T-helper 17 cell (primary cell): ENCODE results near the gene CEP135. TPM values are rescaled to one million over a fixed set of nuclear protein-coding genes. Genes with fewer than 3 reads are reported as not detected.
"Not testable (repeated sequence)": the region's sequence is repeated elsewhere in the genome, so short reads cannot be mapped to it uniquely, and the experiment has no call there.

Experiments
- ATAC-seq: fragments of 150-1000 bp; cut with Tn5 transposase; 2 replicates; pipeline ENCODE4 v1.10.0; 2021; ENCODE audit warnings: mild to moderate bottlenecking, moderate library complexity
- DNase-seq, 3 donors: peaks; one replicate each; pipeline versions ENCODE4 v3.0.0 to v3.0.0-alpha.2; 2020 to 2021
- H3K9me3 ChIP-seq: one replicate; pipeline ENCODE4 v1.7.0; 2013; ENCODE audit warnings: low read length, mild to moderate bottlenecking; ENCODE audit not compliant: control insufficient read depth, poor library complexity, severe bottlenecking
- H3K27ac Mint-ChIP-seq: one replicate; pipeline ENCODE4 v1.8.0; 2022; ENCODE audit warnings: mild to moderate bottlenecking, moderate library complexity, mixed read lengths
- H3K27me3 Mint-ChIP-seq: one replicate; pipeline ENCODE4 v1.8.0; 2022; ENCODE audit warnings: mixed read lengths
- H3K36me3 Mint-ChIP-seq: one replicate; pipeline ENCODE4 v1.8.0; 2022; ENCODE audit warnings: low read depth, mixed read lengths
- H3K4me1 Mint-ChIP-seq: one replicate; pipeline ENCODE4 v1.8.0; 2022; ENCODE audit warnings: mild to moderate bottlenecking, mixed read lengths
- H3K4me3 Mint-ChIP-seq: one replicate; pipeline ENCODE4 v1.8.0; 2022; ENCODE audit warnings: mild to moderate bottlenecking, moderate library complexity, mixed read lengths
- total RNA-seq, 4 donors: library from RNA in 2 of 4; stranded (reverse) in 2 of 4; gene quantifications; one replicate each; pipeline ENCODE4 v1.2.3 and lab custom pipeline; 2022 to 2026

The CEP135 gene
- total RNA-seq, 2 donors from 2014 or later = 21.5 to 28.3 TPM

DNA sequence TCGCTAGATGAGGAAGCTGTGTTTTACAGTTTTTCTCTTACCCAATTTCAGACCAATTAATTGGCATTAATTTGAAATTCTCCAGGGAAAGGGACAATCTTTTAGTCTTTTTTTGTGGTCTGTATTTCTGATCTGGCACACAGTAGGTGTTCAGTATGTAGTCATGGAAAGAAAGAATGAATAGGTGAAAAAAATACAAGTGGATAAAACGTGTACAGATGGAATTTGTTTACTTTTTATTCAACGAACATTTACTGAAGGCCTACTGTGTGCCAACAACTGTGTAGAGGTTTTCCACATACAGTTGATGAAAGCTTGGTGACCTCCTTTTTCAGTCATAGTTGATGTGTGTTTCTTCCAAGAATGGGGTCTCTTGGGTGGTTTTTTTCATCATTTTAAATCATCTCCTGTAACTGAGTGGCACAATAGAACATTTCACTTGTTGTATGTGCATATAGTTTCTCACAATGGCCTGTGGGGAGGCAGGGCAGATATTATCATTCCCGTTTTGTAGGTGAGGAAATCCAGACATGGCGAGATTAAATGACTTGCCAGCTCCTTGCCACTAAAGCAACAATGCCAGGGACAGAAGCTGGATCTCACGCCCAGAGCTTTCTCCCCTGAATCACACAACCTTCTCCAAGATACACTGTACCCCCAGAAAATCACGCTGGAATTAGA lies 102.4 kb downstream of the CEP135 start:
- no peak overlapping the region for H3K4me3 Mint-ChIP-seq
- no peaks in the 10 kb centered on the region for H3K9me3 ChIP-seq
- peaks cover 12% of the 10 kb centered on the region for H3K4me1 Mint-ChIP-seq
- no peak overlapping the region for H3K27ac Mint-ChIP-seq
- no peaks in the 10 kb centered on the region for H3K36me3 Mint-ChIP-seq
- DNase-seq (no peak), ATAC-seq (no peak)
- peaks cover 60% of the 10 kb centered on the region for H3K27me3 Mint-ChIP-seq

DNA sequence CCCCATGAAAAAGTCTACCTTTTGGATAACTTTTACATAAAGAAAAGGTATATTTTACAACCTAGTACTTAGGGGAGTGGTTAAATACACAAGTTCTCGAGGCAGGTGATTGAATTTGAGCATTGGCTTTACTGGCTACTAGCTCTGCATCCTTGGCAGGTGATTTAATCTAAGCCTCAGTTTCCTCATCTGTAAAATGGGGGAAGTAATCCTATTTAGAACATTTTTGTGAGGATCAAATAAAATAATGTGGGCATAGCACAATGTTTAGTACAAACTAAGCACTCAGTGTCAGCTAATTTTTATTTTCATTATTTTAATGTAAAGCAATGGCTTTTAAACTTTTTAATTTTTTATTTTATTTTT lies 102.9 kb downstream of the CEP135 start:
- Mint-ChIP-seq H3K27me3 (peaks cover 63% of the 10 kb centered on the region), H3K4me1 (peaks cover 12% of the 10 kb centered on the region), H3K36me3 (no peaks in the 10 kb centered on the region), H3K27ac (no peak overlapping the region), H3K4me3 (no peak overlapping the region)
- ATAC-seq (no peak), DNase-seq (no peak)
- no peaks in the 10 kb centered on the region for H3K9me3 ChIP-seq

GRCh38 chr4:56052481-56052880 lies 103.7 kb downstream of the CEP135 start:
- no peaks in the 10 kb centered on the region for H3K9me3 ChIP-seq
- H3K27ac Mint-ChIP-seq = no peak overlapping the region
- H3K4me1 Mint-ChIP-seq = peaks cover 12% of the 10 kb centered on the region
- DNase-seq (no peak), ATAC-seq (no peak)
- no peak overlapping the region for H3K4me3 Mint-ChIP-seq
- peaks cover 61% of the 10 kb centered on the region for H3K27me3 Mint-ChIP-seq
- no peaks in the 10 kb centered on the region for H3K36me3 Mint-ChIP-seq

- H3K9me3 ChIP-seq = no peaks in the 10 kb centered on the region
- Mint-ChIP-seq H3K27ac (no peak overlapping the region), H3K36me3 (no peaks in the 10 kb centered on the region), H3K4me3 (no peak overlapping the region), H3K27me3 (peaks cover 60% of the 10 kb centered on the region), H3K4me1 (peaks cover 12% of the 10 kb centered on the region)
- DNase-seq (no peak), ATAC-seq (no peak)
Measured at GRCh38 chr4:56052966-56053365, 104.2 kb downstream of the CEP135 start.

GRCh38 chr4:56055027-56055977 lies 106.6 kb downstream of the CEP135 start:
- Mint-ChIP-seq H3K27ac (no peak overlapping the region), H3K27me3 (peaks cover 63% of the 10 kb centered on the region), H3K4me1 (peaks cover 3% of the 10 kb centered on the region), H3K4me3 (no peak overlapping the region), H3K36me3 (no peaks in the 10 kb centered on the region)
- no peaks in the 10 kb centered on the region for H3K9me3 ChIP-seq
- DNase-seq (no peak), ATAC-seq (no peak)

- H3K4me3 Mint-ChIP-seq = no peak overlapping the region
Measured at GRCh38 chr4:56055991-56056390, 107.2 kb downstream of the CEP135 start.

GRCh38 chr4:56058555-56058954 lies 109.8 kb downstream of the CEP135 start:
- H3K27ac Mint-ChIP-seq = no peak overlapping the region
- H3K4me3 Mint-ChIP-seq = no peak overlapping the region
- DNase-seq (no peak), ATAC-seq (no peak)
- no peaks in the 10 kb centered on the region for H3K9me3 ChIP-seq
- H3K36me3 Mint-ChIP-seq = no peaks in the 10 kb centered on the region
- H3K27me3 Mint-ChIP-seq = peaks cover 56% of the 10 kb centered on the region
- peaks cover 2% of the 10 kb centered on the region for H3K4me1 Mint-ChIP-seq

More at GRCh38 chr4:56055991-56056390, 107.2 kb downstream of the CEP135 start:
- Mint-ChIP-seq H3K36me3 (no peaks in the 10 kb centered on the region), H3K27me3 (peaks cover 56% of the 10 kb centered on the region), H3K4me1 (peaks cover 2% of the 10 kb centered on the region), H3K27ac (no peak overlapping the region)
- DNase-seq (no peak), ATAC-seq (no peak)
- H3K9me3 ChIP-seq = no peaks in the 10 kb centered on the region

DNA sequence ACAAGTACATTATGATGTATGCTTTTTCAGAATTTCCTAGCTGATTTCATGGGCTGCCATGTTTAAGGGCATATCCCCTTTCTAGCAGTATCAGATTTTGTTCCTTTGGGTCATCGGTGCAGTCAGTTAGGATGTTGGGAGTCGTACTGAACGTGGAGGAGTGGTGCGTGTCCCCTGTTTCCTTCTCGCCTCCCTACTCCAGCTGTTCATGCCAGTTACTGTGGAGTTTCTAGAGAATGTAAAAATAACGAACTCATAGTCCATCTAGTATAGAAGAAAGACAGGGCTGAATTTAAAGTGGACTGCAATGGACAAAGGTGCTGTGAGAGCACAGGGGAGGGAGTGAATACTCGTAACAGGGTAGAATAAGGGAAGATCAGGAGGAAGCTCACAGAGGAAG lies 111.3 kb downstream of the CEP135 start:
- ATAC-seq = no peak
- H3K36me3 Mint-ChIP-seq = no peaks in the 10 kb centered on the region
- no peak overlapping the region for H3K4me3 Mint-ChIP-seq
- H3K27me3 Mint-ChIP-seq = peaks cover 58% of the 10 kb centered on the region
- H3K4me1 Mint-ChIP-seq = peaks cover under 1% of the 10 kb centered on the region
- no peaks in the 10 kb centered on the region for H3K9me3 ChIP-seq
- no peak for DNase-seq
- no peak overlapping the region for H3K27ac Mint-ChIP-seq

DNA sequence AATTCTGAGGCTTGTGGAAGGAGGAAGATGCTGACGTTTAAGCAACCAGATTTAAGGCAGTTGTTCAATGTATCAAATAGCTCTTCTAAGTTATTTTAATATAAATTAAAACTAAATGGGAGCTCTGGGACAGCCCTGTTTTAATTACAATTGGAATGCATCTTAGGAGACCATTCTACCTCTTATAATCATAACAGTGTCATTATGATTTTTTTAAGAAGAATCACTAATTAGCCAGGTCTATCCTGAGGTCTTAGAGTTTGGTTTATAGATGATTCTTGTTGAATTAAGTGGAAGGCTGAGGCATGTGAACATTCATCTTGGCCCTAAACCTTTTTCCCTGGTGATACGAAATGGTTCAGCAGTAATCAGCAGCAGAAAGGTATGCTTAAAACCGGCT lies 113.4 kb downstream of the CEP135 start:
- peaks cover 58% of the 10 kb centered on the region for H3K27me3 Mint-ChIP-seq
- ATAC-seq (no peak), DNase-seq (no peak)
- no peaks in the 10 kb centered on the region for H3K36me3 Mint-ChIP-seq
- peaks cover 3% of the 10 kb centered on the region for H3K4me1 Mint-ChIP-seq
- H3K9me3 ChIP-seq = no peaks in the 10 kb centered on the region
- H3K4me3 Mint-ChIP-seq = no peak overlapping the region
- H3K27ac Mint-ChIP-seq = no peak overlapping the region

GRCh38 chr4:56062526-56063145 lies 113.9 kb downstream of the CEP135 start:
- Mint-ChIP-seq H3K4me1 (peaks cover 3% of the 10 kb centered on the region), H3K4me3 (no peak overlapping the region), H3K27ac (no peak overlapping the region), H3K36me3 (no peaks in the 10 kb centered on the region), H3K27me3 (peaks cover 55% of the 10 kb centered on the region)
- H3K9me3 ChIP-seq = no peaks in the 10 kb centered on the region
- DNase-seq = no peak
- no peak for ATAC-seq

- Mint-ChIP-seq H3K4me1 (peaks cover 3% of the 10 kb centered on the region), H3K4me3 (no peak overlapping the region), H3K36me3 (no peaks in the 10 kb centered on the region), H3K27me3 (peaks cover 59% of the 10 kb centered on the region), H3K27ac (no peak overlapping the region)
- DNase-seq = no peak
- ATAC-seq = no peak
- no peaks in the 10 kb centered on the region for H3K9me3 ChIP-seq
Measured at GRCh38 chr4:56066493-56066892, 117.7 kb downstream of the CEP135 start.

DNA sequence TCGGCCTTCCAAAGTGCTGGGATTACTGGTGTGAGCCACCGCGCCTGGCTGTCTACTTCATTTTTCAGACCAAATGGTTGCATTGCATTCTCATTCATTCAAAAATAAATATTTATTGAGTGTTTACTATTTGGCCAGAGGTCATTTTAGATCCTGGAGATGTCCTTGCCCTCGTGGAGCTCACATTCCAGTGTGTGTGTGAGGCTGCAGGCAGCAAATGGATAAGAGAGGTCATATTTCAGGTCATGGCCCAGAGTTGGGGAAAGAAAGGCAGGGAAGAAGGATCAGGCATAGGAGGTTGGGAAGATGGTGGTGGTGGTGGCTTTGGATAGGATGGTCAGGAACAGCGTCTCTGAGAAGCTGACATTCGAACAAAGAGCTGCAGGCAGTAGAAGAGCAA lies 119.1 kb downstream of the CEP135 start:
- H3K27me3 Mint-ChIP-seq = peaks cover 51% of the 10 kb centered on the region
- H3K27ac Mint-ChIP-seq = no peak overlapping the region
- H3K4me3 Mint-ChIP-seq = no peak overlapping the region
- H3K36me3 Mint-ChIP-seq = no peaks in the 10 kb centered on the region
- DNase-seq (no peak), ATAC-seq (no peak)
- peaks cover 3% of the 10 kb centered on the region for H3K4me1 Mint-ChIP-seq
- H3K9me3 ChIP-seq = no peaks in the 10 kb centered on the region

DNA sequence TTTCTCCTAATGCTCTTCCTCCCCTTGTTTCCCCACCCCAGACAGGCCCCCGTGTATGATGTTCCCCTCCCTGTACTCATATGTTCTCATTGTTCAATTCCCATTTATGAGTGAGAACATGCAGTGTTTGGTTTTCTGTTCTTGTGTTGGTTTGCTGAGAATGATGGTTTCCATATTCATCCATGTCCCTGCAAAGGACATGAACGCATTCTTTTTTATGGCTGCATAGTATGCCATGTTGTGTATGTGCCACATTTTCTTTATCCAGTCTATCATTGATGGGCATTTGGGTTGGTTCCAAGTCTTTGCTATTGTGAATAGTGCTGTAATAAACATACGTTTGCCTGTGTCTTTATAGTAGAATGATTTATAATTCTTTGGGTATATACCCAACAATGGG lies 124.0 kb downstream of the CEP135 start:
- not testable (repeated sequence) for DNase-seq, H3K36me3 Mint-ChIP-seq, H3K9me3 ChIP-seq, H3K27ac Mint-ChIP-seq, H3K4me3 Mint-ChIP-seq, ATAC-seq, H3K4me1 Mint-ChIP-seq
- H3K27me3 Mint-ChIP-seq = peaks cover 19% of the 10 kb centered on the region
